SW480 (cell line): ENCODE measurements around the gene ZNF879.
A peak's percentile ranks its signal among the peaks of the same experiment; 100 is the strongest.

Source experiments
- DNase-seq: peaks from one replicate; pipeline ENCODE4 v3.0.0-alpha.2; 2016; ENCODE audit warnings: low spot score

Gene ZNF879

GRCh38 chr5:179023528-179024189, at the start of gene ZNF879:
TSS of gene ZNF879 (plus strand) at chr5:179023804. CDS start at chr5:179025005, 1,201 bp downstream.
- peak; percentile 88 for DNase-seq

GRCh38 chr5:178981381-178981780, 42.2 kb upstream of the ZNF879 start:
- no peak for DNase-seq

GRCh38 chr5:178982941-178983340, 40.7 kb upstream of the ZNF879 start:
- no peak for DNase-seq

GRCh38 chr5:178983728-178984127, 39.9 kb upstream of the ZNF879 start:
- DNase-seq = no peak

GRCh38 chr5:178984145-178985072, 39.2 kb upstream of the ZNF879 start:
- no peak for DNase-seq

- DNase-seq = no peak
Observed at GRCh38 chr5:178986326-178986960, 37.2 kb upstream of the ZNF879 start.

GRCh38 chr5:178988436-178989220, 35.0 kb upstream of the ZNF879 start:
- no peak for DNase-seq

- DNase-seq = no peak
Observed at GRCh38 chr5:178989311-178989710, 34.3 kb upstream of the ZNF879 start.

- DNase-seq = no peak
Observed at GRCh38 chr5:178990491-178990890, 33.1 kb upstream of the ZNF879 start.

GRCh38 chr5:178991190-178992145, 32.1 kb upstream of the ZNF879 start:
- DNase-seq = no peak

- no peak for DNase-seq
Observed at GRCh38 chr5:178992291-178992895, 31.2 kb upstream of the ZNF879 start.

GRCh38 chr5:178993236-178993765, 30.3 kb upstream of the ZNF879 start:
- no peak for DNase-seq

- no peak for DNase-seq
Observed at GRCh38 chr5:178993955-178994579, 29.5 kb upstream of the ZNF879 start.

- DNase-seq = no peak
Observed at GRCh38 chr5:178994580-178995340, 28.8 kb upstream of the ZNF879 start, which contains the start of gene GRM6. TSS of gene GRM6 (minus strand) at chr5:178995320. CDS start at chr5:178994944, 376 bp downstream.

GRCh38 chr5:178995341-178995690, 28.3 kb upstream of the ZNF879 start:
- no peak for DNase-seq

GRCh38 chr5:178996156-178996555, 27.4 kb upstream of the ZNF879 start:
- no peak for DNase-seq

GRCh38 chr5:178997191-178997590, 26.4 kb upstream of the ZNF879 start:
- no peak for DNase-seq

GRCh38 chr5:178998441-178998840, 25.2 kb upstream of the ZNF879 start:
- DNase-seq = no peak

- DNase-seq = no peak
Observed at GRCh38 chr5:179006564-179006963, 17.0 kb upstream of the ZNF879 start.
